Suprapubic skin (tissue), 4 donors: ENCODE data around the gene LEMD3. TPM values are rescaled to one million over a fixed set of nuclear protein-coding genes. Genes with fewer than 3 reads are reported as not detected.

Experiments used
- DNase-seq, 2 donors: peaks; one replicate each; pipeline ENCODE4 v3.0.0-alpha.2; 2019; ENCODE audit warnings: low spot score in 2 of 2
- H3K27ac ChIP-seq: fragments of 200-600 bp; sonication (generic); one replicate; pipeline ENCODE4 v1.5.1; 2019
- H3K27me3 ChIP-seq: fragments of 200-600 bp; sonication (generic); one replicate; pipeline ENCODE4 v1.5.1; 2019
- H3K36me3 ChIP-seq: fragments of 200-600 bp; sonication (generic); one replicate; pipeline ENCODE4 v1.5.1; 2019
- H3K4me1 ChIP-seq: fragments of 200-600 bp; sonication (generic); one replicate; pipeline ENCODE4 v1.5.1; 2019
- H3K4me3 ChIP-seq: fragments of 200-600 bp; sonication (generic); one replicate; pipeline ENCODE4 v1.5.1; 2019; ENCODE audit warnings: mild to moderate bottlenecking
- H3K9me3 ChIP-seq: fragments of 200-600 bp; sonication (generic); one replicate; pipeline ENCODE4 v1.5.1; 2019
- EP300 ChIP-seq: sonication (generic); formaldehyde crosslinking; IDR thresholded peaks from one replicate; pipeline ENCODE4 v1.6.1; 2017; ENCODE audit warnings: antibody characterized with exemption
- POLR2A ChIP-seq, 2 donors: fragments of 450-650 bp; IDR thresholded peaks; one replicate each; pipeline ENCODE4 v1.6.1; 2017; ENCODE audit warnings: antibody characterized with exemption in 2 of 2, mild to moderate bottlenecking in 2 of 2, moderate library complexity in 2 of 2
- POLR2AphosphoS5 ChIP-seq, 3 donors: sonication (generic); formaldehyde crosslinking; IDR thresholded peaks; one replicate each; pipeline ENCODE4 v1.6.1; 2017; ENCODE audit warnings: antibody characterized with exemption in 3 of 3
- WGBS: methylation state at CpG from one replicate; pipeline ENCODE4 v1.1.5; 2018; 5-methylcytosine and 5-hydroxymethylcytosine counted together
- total RNA-seq, 4 donors: library from RNA; depleted of rRNA; stranded (reverse); fragments of >200 nt; gene quantifications; one replicate each; pipeline ENCODE4 v1.1.0, GENCODE V29; 2016
- TF ChIP-seq, protein P1 (sequence below), 2 donors: fragments of 200-600 bp in 1 of 2; fragments of 450-650 bp in 1 of 2; sonication (generic) in 1 of 2; IDR thresholded peaks; one replicate each; pipeline ENCODE4 v1.5.1; 2016 to 2019; ENCODE audit warnings: antibody characterized with exemption in 2 of 2, mild to moderate bottlenecking in 1 of 2, moderate library complexity in 1 of 2

Gene LEMD3
- total RNA-seq, 4 donors from 2014 or later: 24.8 to 44.6 (median 37.4) TPM

DNA sequence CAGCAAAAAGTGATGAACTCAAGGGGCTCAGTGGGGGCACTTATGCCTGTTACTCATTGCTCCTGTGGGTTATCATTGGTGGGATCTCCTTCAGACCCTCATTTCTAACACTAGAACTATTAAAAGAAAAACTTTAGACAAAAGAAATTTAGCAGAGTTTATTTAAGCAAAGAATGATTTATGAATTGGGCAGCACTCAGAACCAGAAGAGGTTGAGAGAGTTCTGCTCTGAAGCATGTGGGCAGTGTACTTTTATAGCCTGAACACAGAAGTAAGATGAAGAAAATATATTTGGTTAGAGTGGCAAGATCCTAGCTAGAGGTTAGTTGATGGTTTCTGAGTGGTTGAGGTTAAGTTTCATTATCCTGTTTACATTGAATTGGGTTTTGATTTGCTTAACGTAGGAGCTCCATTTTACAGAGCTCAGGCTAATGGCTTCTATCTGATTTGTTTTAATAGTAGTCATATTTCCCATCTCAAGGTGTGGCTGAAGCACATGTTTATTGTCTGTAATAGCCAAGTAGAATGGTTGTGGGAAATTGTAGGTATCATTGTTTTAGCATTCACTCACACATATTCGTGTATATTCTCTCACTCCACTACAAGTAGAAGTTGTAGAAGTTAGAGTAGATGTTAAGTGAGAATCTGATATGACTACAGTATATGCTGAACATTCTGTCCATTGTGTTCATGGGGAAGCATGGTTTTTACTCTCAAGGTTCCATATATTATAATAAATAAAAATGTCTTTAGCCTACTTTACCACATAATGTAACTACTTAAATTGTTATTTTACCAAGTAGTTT, 27.6 kb downstream of the LEMD3 start:
- no peak for DNase-seq
- WGBS: 85% methylated on average over 2 of the region's 2 CpGs

DNA sequence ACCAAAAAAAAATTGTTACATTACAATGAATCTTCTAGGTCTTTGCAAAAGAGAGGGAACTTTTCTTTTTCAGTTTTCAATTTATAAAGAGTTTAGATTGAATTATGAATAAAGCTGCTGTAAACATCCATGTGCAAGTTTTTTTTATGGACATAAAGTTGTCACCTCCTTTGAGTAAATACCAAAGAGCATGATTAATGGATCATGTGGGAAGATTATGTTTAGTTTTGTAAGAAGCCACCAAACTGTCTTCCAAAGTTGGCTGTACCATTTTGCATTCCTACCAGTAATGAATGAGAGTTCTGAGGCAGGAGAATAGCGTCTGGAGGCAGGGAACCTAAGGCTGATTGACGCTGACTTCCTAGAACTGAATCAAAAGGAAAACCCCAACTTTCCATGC, 30.2 kb downstream of the LEMD3 start:
- no peaks in the 10 kb centered on the region for H3K36me3 ChIP-seq
- WGBS: 82% methylated on average over 2 of the region's 2 CpGs
- TF ChIP-seq POLR2A (IDR thresholded peaks at IDR 0.05): no peak
- TF ChIP-seq POLR2AphosphoS5 (IDR thresholded peaks at IDR 0.05): no peak
- TF ChIP-seq EP300: no peak
- TF ChIP-seq, protein P1, sequence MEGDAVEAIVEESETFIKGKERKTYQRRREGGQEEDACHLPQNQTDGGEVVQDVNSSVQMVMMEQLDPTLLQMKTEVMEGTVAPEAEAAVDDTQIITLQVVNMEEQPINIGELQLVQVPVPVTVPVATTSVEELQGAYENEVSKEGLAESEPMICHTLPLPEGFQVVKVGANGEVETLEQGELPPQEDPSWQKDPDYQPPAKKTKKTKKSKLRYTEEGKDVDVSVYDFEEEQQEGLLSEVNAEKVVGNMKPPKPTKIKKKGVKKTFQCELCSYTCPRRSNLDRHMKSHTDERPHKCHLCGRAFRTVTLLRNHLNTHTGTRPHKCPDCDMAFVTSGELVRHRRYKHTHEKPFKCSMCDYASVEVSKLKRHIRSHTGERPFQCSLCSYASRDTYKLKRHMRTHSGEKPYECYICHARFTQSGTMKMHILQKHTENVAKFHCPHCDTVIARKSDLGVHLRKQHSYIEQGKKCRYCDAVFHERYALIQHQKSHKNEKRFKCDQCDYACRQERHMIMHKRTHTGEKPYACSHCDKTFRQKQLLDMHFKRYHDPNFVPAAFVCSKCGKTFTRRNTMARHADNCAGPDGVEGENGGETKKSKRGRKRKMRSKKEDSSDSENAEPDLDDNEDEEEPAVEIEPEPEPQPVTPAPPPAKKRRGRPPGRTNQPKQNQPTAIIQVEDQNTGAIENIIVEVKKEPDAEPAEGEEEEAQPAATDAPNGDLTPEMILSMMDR (IDR thresholded peaks at IDR 0.05): no peak

More for the DNA sequence above, 27.6 kb downstream of the LEMD3 start:
- peaks cover 3% of the 10 kb centered on the region for H3K9me3 ChIP-seq
- H3K4me1 ChIP-seq: no peaks in the 10 kb centered on the region
- no peak overlapping the region for H3K4me3 ChIP-seq
- H3K27ac ChIP-seq: no peak overlapping the region
- H3K36me3 ChIP-seq: no peaks in the 10 kb centered on the region
- TF ChIP-seq, protein P1 (IDR thresholded peaks at IDR 0.05): no peak
- no peak for TF ChIP-seq POLR2AphosphoS5 (IDR thresholded peaks at IDR 0.05)
- no peak for TF ChIP-seq POLR2A (IDR thresholded peaks at IDR 0.05)
- TF ChIP-seq EP300: no peak
- no peaks in the 10 kb centered on the region for H3K27me3 ChIP-seq

DNA sequence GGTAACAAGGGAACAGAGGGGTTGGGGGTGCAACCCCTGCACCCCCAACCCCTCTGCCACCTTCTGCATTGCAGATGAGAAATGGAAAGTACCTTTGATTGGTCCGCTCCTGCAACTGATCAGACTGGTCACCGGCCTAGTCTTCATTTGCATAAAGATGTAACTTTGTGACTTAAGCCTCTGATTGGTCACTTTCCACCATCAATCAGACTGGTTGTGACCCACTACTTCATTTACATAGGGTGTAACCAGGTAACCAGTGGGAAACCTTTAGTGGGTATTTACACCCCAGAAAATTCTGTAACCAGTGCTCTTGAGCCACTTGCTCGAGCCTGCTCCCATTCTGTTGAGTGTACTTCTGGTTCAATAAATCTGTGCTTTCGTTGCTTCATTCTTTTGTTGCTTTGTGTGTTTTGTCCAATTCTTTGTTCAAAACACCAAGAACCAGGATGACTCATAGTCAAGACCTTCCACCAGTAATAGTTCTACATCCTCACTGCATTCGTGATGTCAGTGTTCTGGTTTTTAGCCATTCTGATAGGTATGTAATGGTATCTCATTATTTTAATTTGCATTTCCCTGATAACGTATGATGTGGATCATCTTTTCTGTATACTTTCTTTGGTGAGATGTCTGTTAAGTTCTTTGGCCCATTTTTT, 30.8 kb downstream of the LEMD3 start:
- TF ChIP-seq, protein P1 (IDR thresholded peaks at IDR 0.05): no peak
- TF ChIP-seq POLR2A (IDR thresholded peaks at IDR 0.05): no peak
- no peak for TF ChIP-seq EP300
- no peak for TF ChIP-seq POLR2AphosphoS5 (IDR thresholded peaks at IDR 0.05)
- H3K4me3 ChIP-seq: no peak overlapping the region
- no peak for DNase-seq
- 90% methylated on average over 6 of the region's 6 CpGs for WGBS
- no peaks in the 10 kb centered on the region for H3K4me1 ChIP-seq
- H3K27me3 ChIP-seq: no peaks in the 10 kb centered on the region
- H3K36me3 ChIP-seq: no peaks in the 10 kb centered on the region
- H3K9me3 ChIP-seq: peaks cover 3% of the 10 kb centered on the region
- no peak overlapping the region for H3K27ac ChIP-seq

More for the DNA sequence above, 30.2 kb downstream of the LEMD3 start:
- no peak for DNase-seq
- H3K9me3 ChIP-seq: peaks cover 3% of the 10 kb centered on the region
- H3K4me1 ChIP-seq: no peaks in the 10 kb centered on the region
- H3K27me3 ChIP-seq: no peaks in the 10 kb centered on the region
- H3K4me3 ChIP-seq: no peak overlapping the region
- H3K27ac ChIP-seq: no peak overlapping the region

DNA sequence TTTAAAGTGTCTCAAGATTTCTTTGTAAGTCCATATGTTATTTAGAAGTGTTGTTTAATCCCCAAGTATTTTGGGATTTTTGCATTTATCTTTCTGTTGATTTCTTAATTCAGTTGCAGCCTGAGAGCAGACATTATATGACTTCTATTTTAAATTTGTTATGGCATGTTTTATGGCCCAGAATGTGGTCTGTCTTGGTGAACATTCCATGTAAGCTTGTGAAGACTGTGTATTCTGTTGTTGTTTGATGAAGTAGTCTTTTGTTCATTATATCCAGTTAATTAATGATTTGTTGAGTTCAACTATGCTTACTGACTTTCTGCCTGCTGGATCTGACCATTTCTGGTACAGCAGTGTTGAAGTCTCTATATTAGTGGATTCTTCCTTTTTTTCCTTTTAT, 34.0 kb downstream of the LEMD3 start:
- Histone ChIP-seq H3K36me3 (no peaks in the 10 kb centered on the region), H3K4me1 (no peaks in the 10 kb centered on the region)

More for the DNA sequence above, 34.0 kb downstream of the LEMD3 start:
- TF ChIP-seq POLR2AphosphoS5 (IDR thresholded peaks at IDR 0.05) (no peak), EP300 (no peak)
- TF ChIP-seq, protein P1 (IDR thresholded peaks at IDR 0.05): no peak
- Histone ChIP-seq H3K9me3 (no peaks in the 10 kb centered on the region), H3K27ac (no peak overlapping the region), H3K4me3 (no peak overlapping the region), H3K27me3 (no peaks in the 10 kb centered on the region)
- DNase-seq: no peak
